ENCODE data around the gene TLE3.

TLE3 gene

GRCh38 chr15:70072479-70072878, 25.2 kb downstream of the TLE3 start:
- no peak for TF ChIP-seq ESRRG (CRISPR knock-in tag; IDR thresholded peaks at IDR 0.05)
- TF ChIP-seq BACH2 (CRISPR knock-in tag; IDR thresholded peaks at IDR 0.05; ENCODE audit: borderline replicate concordance), result no peak
- TF ChIP-seq ZFP3 (CRISPR knock-in tag; IDR thresholded peaks at IDR 0.05), result no peak
- TF ChIP-seq ZC3H10 (CRISPR knock-in tag; IDR thresholded peaks at IDR 0.05), result no peak
- TF ChIP-seq TCF4 (CRISPR knock-in tag; IDR thresholded peaks at IDR 0.05; ENCODE audit: borderline replicate concordance), result no peak
- TF ChIP-seq ZNF565 (CRISPR knock-in tag; conservative IDR thresholded peaks at IDR 0.05; ENCODE audit: low read depth), result no peak
- TF ChIP-seq ZFP30 (CRISPR knock-in tag; IDR thresholded peaks at IDR 0.05), result no peak
- TF ChIP-seq POU6F1 (CRISPR knock-in tag; IDR thresholded peaks at IDR 0.05; ENCODE audit: borderline replicate concordance, low read depth), result no peak
- TF ChIP-seq ZNF70 (CRISPR knock-in tag; IDR thresholded peaks at IDR 0.05), result no peak
- TF ChIP-seq ISL1 (CRISPR knock-in tag; IDR thresholded peaks at IDR 0.05), result no peak
- TF ChIP-seq OSR1 (CRISPR knock-in tag; IDR thresholded peaks at IDR 0.05), result no peak
- no peak for TF ChIP-seq ARNTL (CRISPR knock-in tag; IDR thresholded peaks at IDR 0.05; ENCODE audit: borderline replicate concordance, low read depth)
- TF ChIP-seq TOX (CRISPR knock-in tag; IDR thresholded peaks at IDR 0.05; ENCODE audit: borderline replicate concordance), result no peak
- no peak for TF ChIP-seq ZNF8 (CRISPR knock-in tag; IDR thresholded peaks at IDR 0.05)
- no peak for TF ChIP-seq RARB (CRISPR knock-in tag; IDR thresholded peaks at IDR 0.05)
- no peak for TF ChIP-seq GLIS3 (CRISPR knock-in tag; IDR thresholded peaks at IDR 0.05)
- no peak for ATAC-seq

GRCh38 chr15:70071799-70072198, 25.9 kb downstream of the TLE3 start:
- ATAC-seq, result no peak
- no peak for TF ChIP-seq ZFP3 (CRISPR knock-in tag; IDR thresholded peaks at IDR 0.05)
- no peak for TF ChIP-seq BACH2 (CRISPR knock-in tag; IDR thresholded peaks at IDR 0.05; ENCODE audit: borderline replicate concordance)
- no peak for TF ChIP-seq PPARA (CRISPR knock-in tag; IDR thresholded peaks at IDR 0.05; ENCODE audit: borderline replicate concordance)
- no peak for TF ChIP-seq OSR1 (CRISPR knock-in tag; IDR thresholded peaks at IDR 0.05)
- no peak for TF ChIP-seq ZNF70 (CRISPR knock-in tag; IDR thresholded peaks at IDR 0.05)
- no peak for TF ChIP-seq SNAI2 (CRISPR knock-in tag; IDR thresholded peaks at IDR 0.05)
- no peak for TF ChIP-seq ISL1 (CRISPR knock-in tag; IDR thresholded peaks at IDR 0.05)
- no peak for TF ChIP-seq ZNF565 (CRISPR knock-in tag; conservative IDR thresholded peaks at IDR 0.05; ENCODE audit: low read depth)
- no peak for TF ChIP-seq ARNTL (CRISPR knock-in tag; IDR thresholded peaks at IDR 0.05; ENCODE audit: borderline replicate concordance, low read depth)
- no peak for TF ChIP-seq ZNF8 (CRISPR knock-in tag; IDR thresholded peaks at IDR 0.05)

GRCh38 chr15:70069716-70070115, 28.0 kb downstream of the TLE3 start:
- TF ChIP-seq ISL1 (CRISPR knock-in tag; IDR thresholded peaks at IDR 0.05), result no peak
- TF ChIP-seq PPARA (CRISPR knock-in tag; IDR thresholded peaks at IDR 0.05; ENCODE audit: borderline replicate concordance), result no peak
- TF ChIP-seq ZNF70 (CRISPR knock-in tag; IDR thresholded peaks at IDR 0.05), result no peak
- no peak for TF ChIP-seq ZNF8 (CRISPR knock-in tag; IDR thresholded peaks at IDR 0.05)
- TF ChIP-seq BACH2 (CRISPR knock-in tag; IDR thresholded peaks at IDR 0.05; ENCODE audit: borderline replicate concordance), result no peak
- no peak for TF ChIP-seq GLIS3 (CRISPR knock-in tag; IDR thresholded peaks at IDR 0.05)
- TF ChIP-seq SNAI2 (CRISPR knock-in tag; IDR thresholded peaks at IDR 0.05), result no peak
- ATAC-seq, result no peak

- ATAC-seq, result no peak
- no peak for TF ChIP-seq POU6F1 (CRISPR knock-in tag; IDR thresholded peaks at IDR 0.05; ENCODE audit: borderline replicate concordance, low read depth)
- no peak for TF ChIP-seq ARNTL (CRISPR knock-in tag; IDR thresholded peaks at IDR 0.05; ENCODE audit: borderline replicate concordance, low read depth)
- TF ChIP-seq ZNF565 (CRISPR knock-in tag; conservative IDR thresholded peaks at IDR 0.05; ENCODE audit: low read depth), result no peak
- no peak for TF ChIP-seq GLIS3 (CRISPR knock-in tag; IDR thresholded peaks at IDR 0.05)
- TF ChIP-seq ESRRG (CRISPR knock-in tag; IDR thresholded peaks at IDR 0.05), result no peak
- TF ChIP-seq OSR1 (CRISPR knock-in tag; IDR thresholded peaks at IDR 0.05), result no peak
- no peak for TF ChIP-seq ZFP3 (CRISPR knock-in tag; IDR thresholded peaks at IDR 0.05)
These were observed 28.7 kb downstream of the TLE3 start for GRCh38 chr15:70068783-70069565.

- ATAC-seq, result no peak
- TF ChIP-seq ZC3H10 (CRISPR knock-in tag; IDR thresholded peaks at IDR 0.05), result no peak
- no peak for TF ChIP-seq ZNF70 (CRISPR knock-in tag; IDR thresholded peaks at IDR 0.05)
- no peak for TF ChIP-seq POU6F1 (CRISPR knock-in tag; IDR thresholded peaks at IDR 0.05; ENCODE audit: borderline replicate concordance, low read depth)
- no peak for TF ChIP-seq ZFP3 (CRISPR knock-in tag; IDR thresholded peaks at IDR 0.05)
- TF ChIP-seq SNAI2 (CRISPR knock-in tag; IDR thresholded peaks at IDR 0.05), result no peak
- no peak for TF ChIP-seq ESRRG (CRISPR knock-in tag; IDR thresholded peaks at IDR 0.05)
- TF ChIP-seq ZNF8 (CRISPR knock-in tag; IDR thresholded peaks at IDR 0.05), result no peak
- no peak for TF ChIP-seq CSDC2 (CRISPR knock-in tag; IDR thresholded peaks at IDR 0.05)
- no peak for TF ChIP-seq TOX (CRISPR knock-in tag; IDR thresholded peaks at IDR 0.05; ENCODE audit: borderline replicate concordance)
- no peak for TF ChIP-seq ISL1 (CRISPR knock-in tag; IDR thresholded peaks at IDR 0.05)
- no peak for TF ChIP-seq ARNTL (CRISPR knock-in tag; IDR thresholded peaks at IDR 0.05; ENCODE audit: borderline replicate concordance, low read depth)
- no peak for TF ChIP-seq ZFP30 (CRISPR knock-in tag; IDR thresholded peaks at IDR 0.05)
- TF ChIP-seq TCF4 (CRISPR knock-in tag; IDR thresholded peaks at IDR 0.05; ENCODE audit: borderline replicate concordance), result no peak
- TF ChIP-seq PATZ1 (CRISPR knock-in tag; IDR thresholded peaks at IDR 0.05; ENCODE audit: borderline replicate concordance), result no peak
- TF ChIP-seq GLIS3 (CRISPR knock-in tag; IDR thresholded peaks at IDR 0.05), result no peak
- TF ChIP-seq ZNF565 (CRISPR knock-in tag; conservative IDR thresholded peaks at IDR 0.05; ENCODE audit: low read depth), result no peak
- TF ChIP-seq OSR1 (CRISPR knock-in tag; IDR thresholded peaks at IDR 0.05), result no peak
These were observed 30.0 kb downstream of the TLE3 start for GRCh38 chr15:70067681-70068080.

Data from SK-N-SH treated with all-trans-retinoic acid at 6 μM for 48 hours (cell line).